ENCODE measurements around the gene GGTA1.
A peak's percentile ranks its signal among the peaks of the same experiment; 100 is the strongest.

Gene GGTA1

GRCh38 chr9:121445986-121446385, 53.7 kb downstream of the GGTA1 start:
- DNase-seq: peak; percentile 37
- WGBS (ENCODE audit: extremely low coverage, insufficient coverage, low lambda C conversion rate): no CpG with 5 or more reads among the region's 3 CpGs

GRCh38 chr9:121443981-121444380, 55.7 kb downstream of the GGTA1 start:
- Histone ChIP-seq H3K4me3 (ENCODE audit: low read length) (no peak overlapping the region), H3K36me3 (ENCODE audit: control insufficient read depth, insufficient read depth, low read length) (no peaks in the 10 kb centered on the region), H3K4me2 (ENCODE audit: low read length) (no peak overlapping the region), H3K4me1 (ENCODE audit: control insufficient read depth, low read depth, low read length) (no peaks in the 10 kb centered on the region), H3K79me1 (ENCODE audit: low read length) (no peaks in the 10 kb centered on the region), H3K27me3 (ENCODE audit: insufficient read depth, low read length, poor library complexity) (no peaks in the 10 kb centered on the region), H2BK5ac (ENCODE audit: low read length) (no peak overlapping the region), H2BK120ac (ENCODE audit: low read depth, low read length) (no peak overlapping the region), H4K8ac (ENCODE audit: low read depth, low read length) (no peak overlapping the region), H3K27ac (ENCODE audit: low read depth, low read length) (no peak overlapping the region), H2AK5ac (ENCODE audit: low read length) (no peak overlapping the region), H3K18ac (ENCODE audit: low read length) (no peak overlapping the region), H3K79me2 (ENCODE audit: control insufficient read depth, insufficient read depth, low read length) (no peaks in the 10 kb centered on the region), H3K23ac (ENCODE audit: low read length) (no peak overlapping the region), H2BK15ac (replicated peaks; ENCODE audit: low read depth) (no peak overlapping the region), H3K4ac (ENCODE audit: low read depth, low read length) (no peak overlapping the region), H3K9ac (ENCODE audit: low read length) (no peak overlapping the region), H3K56ac (ENCODE audit: low read length) (no peak overlapping the region), H4K5ac (ENCODE audit: low read length) (no peak overlapping the region)
- no peak for DNase-seq
- WGBS (ENCODE audit: extremely low coverage, insufficient coverage, low lambda C conversion rate): no CpG with 5 or more reads among the region's 7 CpGs

More at GRCh38 chr9:121445986-121446385, 53.7 kb downstream of the GGTA1 start:
- no peak overlapping the region for H3K23ac ChIP-seq (ENCODE audit: low read length)
- H3K79me1 ChIP-seq (ENCODE audit: low read length): no peaks in the 10 kb centered on the region
- H4K8ac ChIP-seq (ENCODE audit: low read depth, low read length): no peak overlapping the region
- no peak overlapping the region for H3K18ac ChIP-seq (ENCODE audit: low read length)
- H3K36me3 ChIP-seq (ENCODE audit: control insufficient read depth, insufficient read depth, low read length): no peaks in the 10 kb centered on the region
- H3K4me1 ChIP-seq (ENCODE audit: control insufficient read depth, low read depth, low read length): no peaks in the 10 kb centered on the region
- no peak overlapping the region for H2AK5ac ChIP-seq (ENCODE audit: low read length)
- no peak overlapping the region for H2BK120ac ChIP-seq (ENCODE audit: low read depth, low read length)
- no peaks in the 10 kb centered on the region for H3K27me3 ChIP-seq (ENCODE audit: insufficient read depth, low read length, poor library complexity)
- H4K5ac ChIP-seq (ENCODE audit: low read length): no peak overlapping the region
- no peak overlapping the region for H2BK15ac ChIP-seq (replicated peaks; ENCODE audit: low read depth)
- no peak overlapping the region for H3K4ac ChIP-seq (ENCODE audit: low read depth, low read length)
- no peak overlapping the region for H3K4me2 ChIP-seq (ENCODE audit: low read length)
- H3K79me2 ChIP-seq (ENCODE audit: control insufficient read depth, insufficient read depth, low read length): no peaks in the 10 kb centered on the region
- no peak overlapping the region for H3K4me3 ChIP-seq (ENCODE audit: low read length)
- no peak overlapping the region for H3K9ac ChIP-seq (ENCODE audit: low read length)
- no peak overlapping the region for H3K27ac ChIP-seq (ENCODE audit: low read depth, low read length)
- no peak overlapping the region for H2BK5ac ChIP-seq (ENCODE audit: low read length)
- H3K56ac ChIP-seq (ENCODE audit: low read length): no peak overlapping the region

- H3K79me1 ChIP-seq (ENCODE audit: low read length): no peaks in the 10 kb centered on the region
- H3K9ac ChIP-seq (ENCODE audit: low read length): no peak overlapping the region
- H4K8ac ChIP-seq (ENCODE audit: low read depth, low read length): no peak overlapping the region
- no peaks in the 10 kb centered on the region for H3K79me2 ChIP-seq (ENCODE audit: control insufficient read depth, insufficient read depth, low read length)
- no peak for DNase-seq
- no CpG with 5 or more reads among the region's 1 CpG for WGBS (ENCODE audit: extremely low coverage, insufficient coverage, low lambda C conversion rate)
- no peaks in the 10 kb centered on the region for H3K36me3 ChIP-seq (ENCODE audit: control insufficient read depth, insufficient read depth, low read length)
- H3K56ac ChIP-seq (ENCODE audit: low read length): no peak overlapping the region
- no peak overlapping the region for H2BK5ac ChIP-seq (ENCODE audit: low read length)
- H3K23ac ChIP-seq (ENCODE audit: low read length): no peak overlapping the region
- no peak overlapping the region for H4K5ac ChIP-seq (ENCODE audit: low read length)
- H3K27ac ChIP-seq (ENCODE audit: low read depth, low read length): no peak overlapping the region
- H3K18ac ChIP-seq (ENCODE audit: low read length): no peak overlapping the region
- H3K4me2 ChIP-seq (ENCODE audit: low read length): no peak overlapping the region
- H3K27me3 ChIP-seq (ENCODE audit: insufficient read depth, low read length, poor library complexity): no peaks in the 10 kb centered on the region
- no peaks in the 10 kb centered on the region for H3K4me1 ChIP-seq (ENCODE audit: control insufficient read depth, low read depth, low read length)
- H2AK5ac ChIP-seq (ENCODE audit: low read length): no peak overlapping the region
- H2BK15ac ChIP-seq (replicated peaks; ENCODE audit: low read depth): no peak overlapping the region
- H3K4ac ChIP-seq (ENCODE audit: low read depth, low read length): no peak overlapping the region
- H2BK120ac ChIP-seq (ENCODE audit: low read depth, low read length): no peak overlapping the region
- H3K4me3 ChIP-seq (ENCODE audit: low read length): no peak overlapping the region
These were observed 58.5 kb downstream of the GGTA1 start for GRCh38 chr9:121441165-121441564.

GRCh38 chr9:121439711-121440664, 59.7 kb downstream of the GGTA1 start:
- Histone ChIP-seq H3K27ac (ENCODE audit: low read depth, low read length) (no peak overlapping the region), H3K4me3 (ENCODE audit: low read length) (no peak overlapping the region), H3K4ac (ENCODE audit: low read depth, low read length) (no peak overlapping the region), H3K79me2 (ENCODE audit: control insufficient read depth, insufficient read depth, low read length) (no peaks in the 10 kb centered on the region), H3K4me1 (ENCODE audit: control insufficient read depth, low read depth, low read length) (no peaks in the 10 kb centered on the region), H2AK5ac (ENCODE audit: low read length) (no peak overlapping the region), H2BK15ac (replicated peaks; ENCODE audit: low read depth) (no peak overlapping the region), H4K8ac (ENCODE audit: low read depth, low read length) (no peak overlapping the region), H3K9ac (ENCODE audit: low read length) (no peak overlapping the region), H2BK120ac (ENCODE audit: low read depth, low read length) (no peak overlapping the region), H2BK5ac (ENCODE audit: low read length) (no peak overlapping the region), H3K27me3 (ENCODE audit: insufficient read depth, low read length, poor library complexity) (no peaks in the 10 kb centered on the region), H4K5ac (ENCODE audit: low read length) (no peak overlapping the region), H3K36me3 (ENCODE audit: control insufficient read depth, insufficient read depth, low read length) (no peaks in the 10 kb centered on the region), H3K18ac (ENCODE audit: low read length) (no peak overlapping the region), H3K56ac (ENCODE audit: low read length) (no peak overlapping the region), H3K79me1 (ENCODE audit: low read length) (no peaks in the 10 kb centered on the region), H3K23ac (ENCODE audit: low read length) (no peak overlapping the region), H3K4me2 (ENCODE audit: low read length) (no peak overlapping the region)
- no CpG with 5 or more reads among the region's 8 CpGs for WGBS (ENCODE audit: extremely low coverage, insufficient coverage, low lambda C conversion rate)
- peak; percentile 33 for DNase-seq

GRCh38 chr9:121439016-121439415, 60.6 kb downstream of the GGTA1 start:
- no peaks in the 10 kb centered on the region for H3K79me2 ChIP-seq (ENCODE audit: control insufficient read depth, insufficient read depth, low read length)
- no CpG with 5 or more reads among the region's 1 CpG for WGBS (ENCODE audit: extremely low coverage, insufficient coverage, low lambda C conversion rate)
- H3K9ac ChIP-seq (ENCODE audit: low read length): no peak overlapping the region
- H4K8ac ChIP-seq (ENCODE audit: low read depth, low read length): no peak overlapping the region
- no peak overlapping the region for H3K4me3 ChIP-seq (ENCODE audit: low read length)
- no peak overlapping the region for H3K56ac ChIP-seq (ENCODE audit: low read length)
- no peaks in the 10 kb centered on the region for H3K79me1 ChIP-seq (ENCODE audit: low read length)
- H2BK5ac ChIP-seq (ENCODE audit: low read length): no peak overlapping the region
- no peak for DNase-seq
- no peak overlapping the region for H2BK15ac ChIP-seq (replicated peaks; ENCODE audit: low read depth)
- H4K5ac ChIP-seq (ENCODE audit: low read length): no peak overlapping the region
- H2AK5ac ChIP-seq (ENCODE audit: low read length): no peak overlapping the region
- H3K27ac ChIP-seq (ENCODE audit: low read depth, low read length): no peak overlapping the region
- no peak overlapping the region for H3K23ac ChIP-seq (ENCODE audit: low read length)
- no peaks in the 10 kb centered on the region for H3K27me3 ChIP-seq (ENCODE audit: insufficient read depth, low read length, poor library complexity)
- no peak overlapping the region for H2BK120ac ChIP-seq (ENCODE audit: low read depth, low read length)
- H3K4me2 ChIP-seq (ENCODE audit: low read length): no peak overlapping the region
- H3K4ac ChIP-seq (ENCODE audit: low read depth, low read length): no peak overlapping the region
- no peak overlapping the region for H3K18ac ChIP-seq (ENCODE audit: low read length)
- no peaks in the 10 kb centered on the region for H3K36me3 ChIP-seq (ENCODE audit: control insufficient read depth, insufficient read depth, low read length)
- H3K4me1 ChIP-seq (ENCODE audit: control insufficient read depth, low read depth, low read length): no peaks in the 10 kb centered on the region
